Hematopoietic multipotent progenitor cell treated with erythropoietin and hydrocortisone succinate and interleukin-3 and kit ligand, for 8 days (in vitro differentiated cells): Measurements from ENCODE around the gene NUTM2A.
"Not testable (repeated sequence)": the region's sequence is repeated elsewhere in the genome, so short reads cannot be mapped to it uniquely, and the experiment has no call there.

Experiments
- DNase-seq: peaks from one replicate; pipeline ENCODE4 v3.0.0-alpha.2; 2015

Gene NUTM2A

GRCh38 chr10:87225148-87225547 is at the start of gene NUTM2A:
Gene NUTM2A, plus strand, starts transcription at chr10:87225448. Its CDS starts 383 bp downstream, at chr10:87225831.
- not testable (repeated sequence) for DNase-seq

- not testable (repeated sequence) for DNase-seq
Observed at GRCh38 chr10:87177587-87177986, 47.7 kb upstream of the NUTM2A start.

- DNase-seq, result not testable (repeated sequence)
Observed at GRCh38 chr10:87184421-87184820, 40.8 kb upstream of the NUTM2A start.

GRCh38 chr10:87186016-87186415 is 39.2 kb upstream of the NUTM2A start:
- DNase-seq, result not testable (repeated sequence)

- DNase-seq, result not testable (repeated sequence)
Observed at GRCh38 chr10:87187573-87187972, 37.7 kb upstream of the NUTM2A start.

GRCh38 chr10:87191841-87192240 is 33.4 kb upstream of the NUTM2A start:
- DNase-seq, result not testable (repeated sequence)

GRCh38 chr10:87200924-87201323 is 24.3 kb upstream of the NUTM2A start:
- peak; percentile 7 for DNase-seq

- not testable (repeated sequence) for DNase-seq
Observed at GRCh38 chr10:87204801-87205200, 20.4 kb upstream of the NUTM2A start.

GRCh38 chr10:87206922-87207321 is 18.3 kb upstream of the NUTM2A start:
- DNase-seq, result not testable (repeated sequence)

GRCh38 chr10:87210309-87210708 is 14.9 kb upstream of the NUTM2A start:
- DNase-seq, result not testable (repeated sequence)

- not testable (repeated sequence) for DNase-seq
Observed at GRCh38 chr10:87211848-87212247, 13.4 kb upstream of the NUTM2A start.

- DNase-seq, result not testable (repeated sequence)
Observed at GRCh38 chr10:87213150-87213765, 12.0 kb upstream of the NUTM2A start.

- DNase-seq, result not testable (repeated sequence)
Observed at GRCh38 chr10:87213806-87214205, 11.4 kb upstream of the NUTM2A start.

- DNase-seq, result not testable (repeated sequence)
Observed at GRCh38 chr10:87216120-87216519, 9.1 kb upstream of the NUTM2A start.

GRCh38 chr10:87219370-87219769 is 5.9 kb upstream of the NUTM2A start:
- DNase-seq, result not testable (repeated sequence)

GRCh38 chr10:87222789-87223188 is 2.5 kb upstream of the NUTM2A start:
- DNase-seq, result not testable (repeated sequence)

- not testable (repeated sequence) for DNase-seq
Observed at GRCh38 chr10:87228247-87228646, 3.0 kb downstream of the NUTM2A start.

- DNase-seq, result not testable (repeated sequence)
Observed at GRCh38 chr10:87229211-87229610, 4.0 kb downstream of the NUTM2A start.

GRCh38 chr10:87234854-87235253 is 9.6 kb downstream of the NUTM2A start:
- DNase-seq, result not testable (repeated sequence)

GRCh38 chr10:87237244-87237643 is 12.0 kb downstream of the NUTM2A start:
- not testable (repeated sequence) for DNase-seq

- DNase-seq, result not testable (repeated sequence)
Observed at GRCh38 chr10:87239346-87239808, 14.1 kb downstream of the NUTM2A start.

GRCh38 chr10:87242192-87242591 is 16.9 kb downstream of the NUTM2A start:
- not testable (repeated sequence) for DNase-seq

- DNase-seq, result not testable (repeated sequence)
Observed at GRCh38 chr10:87247335-87247734, 22.1 kb downstream of the NUTM2A start.

- not testable (repeated sequence) for DNase-seq
Observed at GRCh38 chr10:87248818-87249353, 23.6 kb downstream of the NUTM2A start.
